Uterus (tissue), 2 donors: ENCODE data around the gene BCKDK.

Experiments used
- CTCF ChIP-seq, 4 experiments: fragments of 200-600 bp in 2 of 4; fragments of 450-650 bp in 2 of 4; sonication (generic) in 2 of 4; IDR thresholded peaks; one replicate each; pipeline ENCODE4 v1.5.1; 2016 to 2019; ENCODE audit warnings: antibody characterized with exemption in 4 of 4, mild to moderate bottlenecking in 2 of 4, moderate library complexity in 1 of 4
- POLR2A ChIP-seq, 2 donors: fragments of 450-650 bp; IDR thresholded peaks; one replicate each; pipeline ENCODE4 v1.6.1; 2016; ENCODE audit warnings: antibody characterized with exemption in 2 of 2, mild to moderate bottlenecking in 1 of 2, moderate library complexity in 1 of 2

- TF ChIP-seq CTCF (IDR thresholded peaks at IDR 0.05) (no peak), POLR2A (IDR thresholded peaks at IDR 0.05) (no peak)
Measured at GRCh38 chr16:31109622-31110021, 1.4 kb downstream of the BCKDK start.
